Colonic mucosa (tissue), 4 donors: ENCODE results near the gene SAFB. TPM values are rescaled to one million over a fixed set of nuclear protein-coding genes. Genes with fewer than 3 reads are reported as not detected.

ENCODE experiments used
- DNase-seq: peaks from one replicate; pipeline ENCODE4 v3.0.0-alpha.2; 2020
- H3K27ac ChIP-seq: fragments of 200-600 bp; one replicate; pipeline ENCODE4 v1.8.0; 2021
- H3K27me3 ChIP-seq: fragments of 200-600 bp; one replicate; pipeline ENCODE4 v1.8.0; 2021
- H3K36me3 ChIP-seq: fragments of 200-600 bp; one replicate; pipeline ENCODE4 v1.8.0; 2021
- H3K4me1 ChIP-seq: fragments of 200-600 bp; one replicate; pipeline ENCODE4 v1.8.0; 2021; ENCODE audit warnings: mild to moderate bottlenecking
- H3K4me3 ChIP-seq: fragments of 200-600 bp; one replicate; pipeline ENCODE4 v1.8.0; 2021
- H3K9ac ChIP-seq, 2 donors: one replicate each; pipeline ENCODE4 v1.7.0; 2013; ENCODE audit warnings: control low read depth in 2 of 2, low read depth in 2 of 2, low read length in 2 of 2
- H3K9me3 ChIP-seq: fragments of 200-600 bp; one replicate; pipeline ENCODE4 v1.8.0; 2021
- intact Hi-C: fragments of 100-400 bp; cut with DNase I; formaldehyde crosslinking; loops from one replicate; pipeline ENCODE4 v1.14.1; 2022
- total RNA-seq, 2 donors: library from RNA; stranded (reverse); fragmentation: NEBNext Ultra II Directional in 1 of 2; extraction: Animal tissue kit (Norgen Biotek cat#: 25700) in 1 of 2; gene quantifications; one replicate each; pipeline ENCODE4 v1.2.1, GENCODE V29; 2021
- TF ChIP-seq, protein P1 (sequence below): fragments of 200-600 bp; IDR thresholded peaks from one replicate; pipeline ENCODE4 v1.8.0; 2022; ENCODE audit warnings: antibody characterized with exemption, mild to moderate bottlenecking
- donor health status: healthy.
- donor health status: DM: no; HTN: no; CAD: no.
- donor health status: DM: no; HTN: no; CAD: no.

SAFB gene
- total RNA-seq, 2 donors from 2014 or later, result 56.1 to 120 TPM

DNA sequence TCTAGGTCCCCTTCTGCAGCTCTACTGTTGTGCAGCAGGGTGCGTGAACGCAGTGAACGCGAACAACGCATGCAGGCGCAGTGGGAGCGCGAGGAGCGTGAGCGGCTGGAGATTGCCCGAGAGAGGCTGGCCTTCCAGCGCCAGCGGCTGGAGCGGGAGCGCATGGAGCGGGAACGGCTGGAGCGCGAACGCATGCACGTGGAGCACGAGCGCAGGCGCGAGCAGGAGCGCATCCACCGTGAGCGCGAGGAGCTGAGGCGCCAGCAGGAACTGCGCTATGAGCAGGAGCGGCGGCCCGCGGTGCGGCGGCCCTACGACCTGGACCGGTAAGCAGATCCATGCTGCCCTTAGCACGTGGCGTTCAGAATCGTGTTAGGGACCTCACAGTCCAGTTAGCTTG, 38.6 kb downstream of the SAFB start:
- Histone ChIP-seq H3K4me3 (no peak overlapping the region), H3K9me3 (no peaks in the 10 kb centered on the region), H3K27me3 (no peaks in the 10 kb centered on the region), H3K9ac (no peak overlapping the region), H3K4me1 (no peaks in the 10 kb centered on the region), H3K36me3 (peaks cover 45% of the 10 kb centered on the region), H3K27ac (no peak overlapping the region)
- DNase-seq, result no peak
- intact Hi-C loops, result no loop called here
- TF ChIP-seq, protein P1, sequence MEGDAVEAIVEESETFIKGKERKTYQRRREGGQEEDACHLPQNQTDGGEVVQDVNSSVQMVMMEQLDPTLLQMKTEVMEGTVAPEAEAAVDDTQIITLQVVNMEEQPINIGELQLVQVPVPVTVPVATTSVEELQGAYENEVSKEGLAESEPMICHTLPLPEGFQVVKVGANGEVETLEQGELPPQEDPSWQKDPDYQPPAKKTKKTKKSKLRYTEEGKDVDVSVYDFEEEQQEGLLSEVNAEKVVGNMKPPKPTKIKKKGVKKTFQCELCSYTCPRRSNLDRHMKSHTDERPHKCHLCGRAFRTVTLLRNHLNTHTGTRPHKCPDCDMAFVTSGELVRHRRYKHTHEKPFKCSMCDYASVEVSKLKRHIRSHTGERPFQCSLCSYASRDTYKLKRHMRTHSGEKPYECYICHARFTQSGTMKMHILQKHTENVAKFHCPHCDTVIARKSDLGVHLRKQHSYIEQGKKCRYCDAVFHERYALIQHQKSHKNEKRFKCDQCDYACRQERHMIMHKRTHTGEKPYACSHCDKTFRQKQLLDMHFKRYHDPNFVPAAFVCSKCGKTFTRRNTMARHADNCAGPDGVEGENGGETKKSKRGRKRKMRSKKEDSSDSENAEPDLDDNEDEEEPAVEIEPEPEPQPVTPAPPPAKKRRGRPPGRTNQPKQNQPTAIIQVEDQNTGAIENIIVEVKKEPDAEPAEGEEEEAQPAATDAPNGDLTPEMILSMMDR, result no peak

DNA sequence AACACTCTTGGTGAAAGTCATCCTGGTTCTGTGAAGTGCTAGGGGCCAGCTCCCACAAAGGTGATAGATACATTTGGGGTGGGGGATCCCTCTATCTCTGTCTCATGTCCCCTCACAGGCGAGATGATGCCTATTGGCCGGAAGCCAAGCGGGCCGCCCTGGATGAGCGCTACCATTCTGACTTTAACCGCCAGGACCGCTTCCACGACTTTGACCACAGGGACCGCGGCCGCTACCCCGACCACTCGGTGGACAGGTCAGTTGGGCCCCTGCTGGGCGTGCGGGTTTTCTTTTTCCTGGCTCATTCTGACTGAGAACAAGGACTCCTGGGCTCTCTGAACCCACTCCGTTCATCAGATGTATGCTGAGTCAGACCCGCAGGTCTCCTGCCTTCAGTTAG, 41.0 kb downstream of the SAFB start:
- DNase-seq, result no peak
- Histone ChIP-seq H3K27me3 (no peaks in the 10 kb centered on the region), H3K27ac (no peak overlapping the region), H3K9me3 (no peaks in the 10 kb centered on the region), H3K4me3 (no peak overlapping the region), H3K9ac (no peak overlapping the region), H3K4me1 (no peaks in the 10 kb centered on the region), H3K36me3 (peaks cover 41% of the 10 kb centered on the region)
- intact Hi-C loops, result no loop called here
- TF ChIP-seq, protein P1, result no peak

DNA sequence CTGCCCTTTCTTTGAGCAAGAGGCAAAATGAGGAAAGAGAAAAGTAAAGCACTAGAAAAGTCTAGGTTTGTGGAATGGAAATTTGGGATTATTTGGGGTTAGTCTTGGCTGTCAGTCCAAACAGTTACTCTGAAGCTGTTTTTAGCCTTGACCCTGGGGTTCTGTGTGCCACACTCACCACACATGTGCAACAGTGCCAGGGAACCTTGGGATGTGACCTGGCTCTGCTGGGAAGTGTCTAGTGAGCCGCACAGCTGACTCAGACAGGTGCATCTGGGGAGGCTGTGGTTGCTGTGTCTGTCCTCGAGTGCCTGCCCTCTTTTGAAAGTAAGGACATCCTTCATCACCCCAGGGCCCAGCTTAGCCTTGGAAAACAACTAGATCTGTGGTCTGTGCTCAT, 41.6 kb downstream of the SAFB start:
- Histone ChIP-seq H3K27me3 (no peaks in the 10 kb centered on the region), H3K36me3 (peaks cover 41% of the 10 kb centered on the region), H3K9me3 (no peaks in the 10 kb centered on the region), H3K4me3 (no peak overlapping the region), H3K9ac (no peak overlapping the region), H3K4me1 (no peaks in the 10 kb centered on the region), H3K27ac (no peak overlapping the region)
- no peak for DNase-seq
- TF ChIP-seq, protein P1, result no peak
- intact Hi-C loops, result no loop called here

GRCh38 chr19:5665781-5666513, 43.1 kb downstream of the SAFB start:
- no peaks in the 10 kb centered on the region for H3K4me1 ChIP-seq
- no peak overlapping the region for H3K4me3 ChIP-seq
- H3K9me3 ChIP-seq, result no peaks in the 10 kb centered on the region
- H3K27me3 ChIP-seq, result no peaks in the 10 kb centered on the region
- H3K9ac ChIP-seq, result no peak overlapping the region
- intact Hi-C loops, result no loop called here
- no peak for DNase-seq
- peaks cover 37% of the 10 kb centered on the region for H3K36me3 ChIP-seq
- TF ChIP-seq, protein P1, result no peak
- no peak overlapping the region for H3K27ac ChIP-seq

GRCh38 chr19:5666921-5667610, 44.2 kb downstream of the SAFB start:
- no peak for DNase-seq
- H3K9me3 ChIP-seq, result no peaks in the 10 kb centered on the region
- peaks cover 30% of the 10 kb centered on the region for H3K36me3 ChIP-seq
- TF ChIP-seq, protein P1, result no peak
- no peak overlapping the region for H3K9ac ChIP-seq
- no peaks in the 10 kb centered on the region for H3K4me1 ChIP-seq
- intact Hi-C loops, result no loop called here
- H3K27me3 ChIP-seq, result no peaks in the 10 kb centered on the region
- no peak overlapping the region for H3K27ac ChIP-seq
- H3K4me3 ChIP-seq, result no peak overlapping the region
